ENCODE measurements around the gene ITPR3.

The ITPR3 gene

DNA sequence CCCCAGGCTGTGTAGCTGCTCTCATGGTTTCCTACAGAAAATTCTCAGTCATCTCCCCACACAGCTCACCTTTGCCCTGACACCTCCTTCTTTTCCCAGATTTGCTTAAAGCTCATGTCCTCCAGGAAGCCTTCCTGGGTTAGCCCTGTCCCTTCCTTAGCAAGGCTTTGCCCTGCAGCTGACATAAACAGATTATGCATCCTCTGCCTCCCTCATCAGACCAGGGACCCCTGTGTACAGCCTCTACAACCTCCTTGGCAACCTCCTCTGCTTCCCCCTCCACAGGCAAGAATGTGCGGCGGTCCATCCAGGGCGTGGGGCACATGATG, 50.6 kb downstream of the ITPR3 start:
- DNase-seq, result no peak

DNA sequence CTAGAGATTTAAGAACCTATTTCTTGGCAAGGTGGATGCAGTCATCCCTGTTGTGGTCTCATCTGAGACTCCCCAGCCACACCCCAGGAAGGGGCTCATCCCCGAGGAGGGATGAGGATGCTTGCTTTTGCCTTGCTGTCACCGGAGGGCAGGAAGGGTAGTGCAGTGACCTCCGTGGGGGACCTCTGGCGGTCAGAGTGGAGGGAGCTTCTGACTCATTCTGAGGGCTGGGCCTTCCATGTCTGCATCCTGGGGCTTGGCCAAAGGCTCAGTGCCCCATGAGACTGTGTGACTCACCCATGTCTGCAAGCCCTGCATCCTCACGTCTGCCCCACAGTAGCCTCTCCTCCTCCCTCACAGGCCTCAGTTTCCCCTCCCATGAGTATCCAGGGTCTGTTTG, 51.7 kb downstream of the ITPR3 start:
- DNase-seq, result peak in 1 of 2 donors; percentile 12

DNA sequence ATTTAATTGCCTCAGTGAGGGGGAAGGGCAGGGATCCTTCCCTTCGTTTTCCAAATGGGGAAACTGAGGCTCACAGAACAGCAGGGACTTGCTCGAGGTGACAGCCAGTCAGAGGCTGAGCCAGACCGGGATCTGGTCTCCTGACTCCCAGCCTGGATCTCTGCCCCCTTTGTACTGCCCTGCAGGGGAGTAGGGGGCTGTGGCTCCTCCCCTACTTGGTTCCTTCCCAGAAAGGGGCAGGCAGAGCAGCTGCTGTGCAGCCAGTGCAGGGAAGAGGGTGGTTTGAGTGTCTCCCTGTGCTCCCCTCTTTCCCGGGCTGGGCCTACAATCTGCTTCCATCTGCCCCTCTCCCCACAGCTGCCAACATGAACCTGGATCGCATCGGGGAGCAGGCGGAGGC, 52.7 kb downstream of the ITPR3 start:
- no peak for DNase-seq

DNA sequence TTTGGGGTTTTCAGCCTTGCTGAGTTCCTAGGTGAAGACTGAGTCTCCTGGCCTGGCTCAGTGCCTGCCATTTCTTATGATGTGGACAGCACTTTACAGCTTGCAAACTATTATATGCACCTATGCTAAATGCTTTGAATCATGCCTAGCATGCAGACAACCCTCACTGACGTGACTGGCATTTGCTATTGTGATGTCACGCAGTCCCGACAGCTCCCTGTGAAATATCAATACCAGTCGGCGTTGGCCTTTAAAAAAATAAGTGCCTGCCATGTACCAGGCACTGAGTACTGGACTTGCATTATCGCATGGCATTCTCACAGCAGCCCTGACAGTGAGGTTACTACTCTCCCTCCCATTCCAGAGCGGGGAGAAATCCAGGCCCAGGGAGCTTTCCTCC, 54.8 kb downstream of the ITPR3 start:
- no peak for DNase-seq

GRCh38 chr6:33676416-33677142, 55.5 kb downstream of the ITPR3 start:
- no peak for DNase-seq

- DNase-seq, result no peak
Measured at GRCh38 chr6:33677143-33677660, 56.1 kb downstream of the ITPR3 start.

- no peak for DNase-seq
Measured at GRCh38 chr6:33677689-33678088, 56.6 kb downstream of the ITPR3 start.

DNA sequence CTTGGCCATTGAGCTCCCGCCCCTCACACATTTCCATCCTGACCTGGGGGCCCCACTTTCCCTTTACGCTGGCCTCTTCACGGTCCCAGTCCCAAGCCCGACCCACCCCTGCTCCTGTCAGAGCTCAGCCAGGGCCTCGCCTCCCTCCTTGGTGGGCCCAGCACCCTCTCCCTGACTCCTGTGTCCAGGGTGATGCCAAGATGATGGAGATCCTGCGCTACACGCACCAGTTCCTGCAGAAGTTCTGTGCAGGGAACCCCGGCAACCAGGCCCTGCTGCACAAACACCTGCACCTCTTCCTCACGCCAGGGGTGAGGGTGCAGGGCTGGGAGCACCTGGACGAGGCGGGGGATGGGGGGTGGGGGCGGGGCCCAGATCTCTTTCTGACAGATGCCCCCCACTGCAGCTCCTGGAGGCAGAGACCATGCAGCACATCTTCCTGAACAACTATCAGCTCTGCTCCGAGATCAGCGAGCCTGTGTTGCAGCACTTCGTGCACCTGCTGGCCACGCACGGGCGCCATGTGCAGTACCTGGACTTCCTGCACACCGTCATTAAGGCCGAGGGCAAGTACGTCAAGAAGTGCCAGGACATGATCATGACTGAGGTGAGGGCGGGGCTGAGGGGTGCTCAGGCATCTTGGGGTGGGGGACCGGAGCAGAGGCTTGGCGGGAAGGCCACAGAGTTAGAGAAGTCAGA, 57.3 kb downstream of the ITPR3 start:
- DNase-seq, result no peak

DNA sequence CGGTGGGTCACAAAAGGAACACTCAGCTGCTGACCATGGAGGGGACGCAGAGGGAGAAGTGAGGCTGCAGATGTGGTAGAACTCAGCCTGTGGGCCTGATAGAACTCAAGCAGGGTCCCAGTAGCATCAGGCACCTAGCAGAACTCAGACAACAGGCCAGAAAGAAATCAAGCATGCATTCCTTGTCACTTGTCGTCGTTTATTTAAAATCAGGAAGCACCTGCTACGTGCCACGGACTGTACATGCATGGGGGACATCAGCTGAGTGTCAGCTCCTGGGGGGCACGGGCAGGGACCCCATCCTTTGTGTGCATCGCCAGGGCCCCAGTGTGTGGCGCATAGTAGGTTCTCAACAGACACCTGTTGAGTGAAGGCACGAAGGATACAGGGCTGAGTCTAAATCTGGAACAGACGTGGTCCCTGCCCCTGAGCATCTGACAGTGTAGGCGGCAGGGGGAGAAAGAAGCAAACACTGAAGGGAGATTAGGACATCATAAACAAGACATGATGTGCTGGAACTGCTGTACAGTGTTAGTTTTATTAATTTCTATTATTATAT, 57.9 kb downstream of the ITPR3 start:
- no peak for DNase-seq

DNA sequence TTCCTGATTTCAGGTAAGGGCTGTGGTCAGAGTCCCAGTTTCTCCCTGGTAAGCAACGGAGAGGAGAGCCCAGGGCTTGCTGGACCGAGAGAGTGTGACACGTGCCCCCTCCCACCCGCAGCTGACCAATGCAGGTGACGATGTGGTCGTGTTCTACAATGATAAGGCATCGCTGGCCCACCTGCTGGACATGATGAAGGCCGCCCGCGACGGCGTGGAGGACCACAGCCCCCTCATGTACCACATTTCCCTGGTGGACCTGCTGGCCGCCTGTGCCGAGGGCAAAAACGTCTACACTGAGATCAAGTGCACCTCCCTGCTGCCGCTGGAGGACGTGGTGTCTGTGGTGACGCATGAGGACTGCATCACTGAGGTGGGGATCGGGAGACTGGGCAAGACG, 58.6 kb downstream of the ITPR3 start:
- no peak for DNase-seq

DNA sequence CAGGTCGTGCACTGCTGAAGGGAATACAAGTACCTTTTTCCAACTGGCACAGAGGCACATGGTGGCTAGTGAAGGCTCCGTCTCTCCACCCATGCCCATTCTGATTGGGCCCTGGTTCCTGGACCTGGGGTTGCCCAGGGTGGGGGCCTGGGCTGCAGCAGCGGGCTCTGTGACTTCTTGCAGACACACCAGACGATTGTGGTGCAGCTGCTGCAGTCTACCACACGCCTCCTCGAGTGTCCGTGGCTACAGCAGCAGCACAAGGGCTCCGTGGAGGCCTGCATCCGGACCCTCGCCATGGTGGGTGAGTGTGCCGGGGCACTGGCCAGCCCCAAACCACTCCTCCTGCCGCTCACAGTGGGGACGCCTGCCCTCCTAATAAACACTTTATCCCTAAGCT, 61.2 kb downstream of the ITPR3 start:
- DNase-seq, result no peak

GRCh38 chr6:33683051-33683571, 62.0 kb downstream of the ITPR3 start:
- DNase-seq, result peak in 1 of 2 donors; percentile 76

- DNase-seq, result no peak
Measured at GRCh38 chr6:33683576-33684427, 62.7 kb downstream of the ITPR3 start.

GRCh38 chr6:33684428-33684896, 63.3 kb downstream of the ITPR3 start:
- DNase-seq, result no peak

- DNase-seq, result no peak
Measured at GRCh38 chr6:33684983-33685382, 63.9 kb downstream of the ITPR3 start.

GRCh38 chr6:33685411-33686224, 64.5 kb downstream of the ITPR3 start:
- no peak for DNase-seq

DNA sequence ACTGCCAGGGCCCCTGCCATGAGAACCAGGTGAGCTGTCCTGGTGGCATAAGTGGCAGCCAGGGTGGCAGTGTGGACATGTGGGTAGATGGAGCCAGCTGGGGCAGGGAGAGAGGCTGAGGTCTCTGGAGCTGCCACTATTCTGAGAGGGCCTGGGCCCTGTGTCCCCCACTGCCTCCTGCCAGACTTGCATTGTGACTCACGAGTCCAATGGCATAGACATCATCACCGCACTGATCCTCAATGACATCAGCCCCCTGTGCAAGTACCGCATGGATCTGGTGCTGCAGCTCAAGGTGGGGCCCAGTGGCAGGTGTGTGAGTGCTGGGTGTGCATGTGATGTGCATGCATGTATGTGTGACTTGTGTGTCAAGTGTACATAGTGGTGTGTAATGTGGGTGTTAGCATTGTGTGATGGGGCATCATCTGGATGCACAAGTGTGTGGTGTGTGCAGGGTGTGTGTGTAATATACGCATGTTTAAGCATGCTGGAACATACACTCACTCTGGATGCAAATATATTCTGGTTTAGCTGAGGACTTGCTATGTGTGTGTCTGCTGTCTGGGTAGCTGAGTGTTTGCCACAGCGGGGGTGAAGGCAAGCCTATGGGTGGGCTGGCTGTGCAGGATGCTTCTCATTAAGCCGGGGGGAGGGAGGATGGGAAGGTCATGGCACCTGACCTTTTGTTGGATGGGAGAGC, 65.3 kb downstream of the ITPR3 start:
- no peak for DNase-seq

DNA sequence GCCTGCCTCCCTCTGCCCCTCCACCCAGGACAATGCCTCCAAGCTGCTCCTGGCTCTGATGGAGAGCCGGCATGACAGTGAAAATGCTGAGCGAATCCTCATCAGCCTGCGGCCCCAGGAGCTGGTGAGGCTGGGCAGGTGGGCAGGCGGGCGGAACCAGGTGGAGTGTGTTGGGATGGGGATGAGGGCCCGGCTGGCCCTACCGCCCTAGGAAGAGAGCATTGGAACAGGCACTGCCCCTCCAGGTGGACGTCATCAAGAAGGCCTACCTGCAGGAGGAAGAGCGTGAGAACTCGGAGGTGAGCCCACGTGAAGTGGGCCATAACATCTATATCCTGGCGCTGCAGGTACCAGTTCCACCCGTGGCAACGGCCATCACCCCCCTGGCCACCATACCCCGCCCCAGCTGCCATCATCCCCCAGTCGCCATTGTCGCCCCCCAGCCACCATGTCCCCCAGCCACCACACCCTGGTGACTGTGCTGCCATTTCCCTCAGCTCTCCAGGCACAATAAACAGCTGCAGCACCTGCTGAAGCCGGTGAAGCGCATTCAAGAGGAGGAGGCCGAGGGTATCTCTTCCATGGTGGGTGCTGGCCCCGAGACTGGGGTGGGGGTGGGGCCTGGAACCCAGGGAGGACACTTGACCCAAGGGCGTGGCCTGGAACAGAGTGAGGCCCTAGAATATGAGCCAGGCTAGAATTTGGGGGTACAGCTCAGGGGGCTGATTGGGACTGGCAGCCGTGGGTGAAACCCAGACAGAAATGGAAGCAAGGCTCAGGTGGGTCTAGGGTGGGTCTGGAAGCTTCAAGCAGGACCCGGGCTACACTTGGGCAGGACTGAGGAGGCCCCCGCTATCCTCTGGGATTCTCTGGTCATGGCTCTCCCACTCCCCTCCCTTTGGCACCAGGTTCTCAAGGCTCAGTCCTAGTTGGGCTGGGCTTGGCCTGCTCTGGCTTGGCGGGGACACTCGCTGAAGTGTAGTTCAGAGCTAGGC, 66.2 kb downstream of the ITPR3 start:
- DNase-seq, result no peak

DNA sequence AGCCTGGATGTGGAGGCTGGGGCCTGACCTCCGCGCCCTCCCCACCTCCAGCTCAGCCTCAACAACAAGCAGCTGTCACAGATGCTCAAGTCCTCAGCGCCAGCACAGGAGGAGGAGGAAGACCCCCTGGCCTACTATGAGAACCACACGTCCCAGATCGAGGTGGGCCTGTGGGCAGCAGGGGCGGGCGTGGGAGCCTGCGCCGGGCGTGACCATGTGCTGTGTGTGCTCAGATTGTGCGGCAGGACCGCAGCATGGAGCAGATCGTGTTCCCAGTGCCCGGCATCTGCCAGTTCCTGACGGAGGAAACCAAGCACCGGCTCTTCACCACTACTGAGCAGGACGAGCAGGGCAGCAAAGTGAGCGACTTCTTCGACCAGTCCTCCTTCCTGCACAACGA, 66.9 kb downstream of the ITPR3 start:
- DNase-seq, result no peak

Data from bone marrow (tissue), 2 donors.